A549 (cell line): ENCODE results near the gene DHX34.
"Not testable (repeated sequence)": the region's sequence is repeated elsewhere in the genome, so short reads cannot be mapped to it uniquely, and the experiment has no call there.

ENCODE experiments used
- CTCF ChIP-seq: fragments of >200 bp; sonication (Bioruptor Twin); formaldehyde crosslinking; IDR thresholded peaks from 3 replicates; pipeline ENCODE4 v1.5.1; 2016
- MYC ChIP-seq: IDR thresholded peaks from 2 replicates; pipeline ENCODE4 v1.6.1; 2012; ENCODE audit warnings: mild to moderate bottlenecking, inconsistent platforms, low read length, improper control_type of control experiment, borderline replicate concordance
- POLR2A ChIP-seq: IDR thresholded peaks from 2 replicates; pipeline ENCODE4 v1.6.1; 2012; ENCODE audit warnings: mild to moderate bottlenecking, low read length
- REST ChIP-seq: fragments of 200-600 bp; sonication (generic); IDR thresholded peaks from 2 replicates; pipeline ENCODE4 v1.6.1; 2016; ENCODE audit warnings: antibody characterized with exemption, mild to moderate bottlenecking, moderate library complexity

- not testable (repeated sequence) for TF ChIP-seq CTCF, REST, POLR2A, MYC
These were observed 35.4 kb downstream of the DHX34 start for GRCh38 chr19:47384533-47384932.
